Measurements from ENCODE around the gene ATG2B.
"Not testable (repeated sequence)": the region's sequence is repeated elsewhere in the genome, so short reads cannot be mapped to it uniquely, and the experiment has no call there.

The ATG2B gene

DNA sequence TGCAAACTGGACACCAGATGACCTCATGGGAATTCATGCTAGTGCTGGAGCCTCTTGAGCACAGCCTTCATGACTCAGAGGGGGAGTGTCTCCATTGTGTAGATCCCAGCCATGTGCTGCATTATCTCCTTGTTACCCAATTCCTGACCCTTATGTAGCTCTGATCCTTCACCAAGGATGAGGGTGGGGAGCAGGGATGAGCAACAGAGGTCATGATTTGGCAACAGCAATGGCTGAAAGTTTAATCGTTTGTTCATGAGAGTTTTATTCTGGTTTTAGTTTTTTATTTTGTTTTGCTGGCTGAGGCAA lies 116.6 kb downstream of the ATG2B start:
- Histone ChIP-seq H3K4me3 (no peak overlapping the region), H3K9me3 (ENCODE audit: low read depth, low read length) (no peaks in the 10 kb centered on the region), H3K9ac (ENCODE audit: insufficient read length) (no peak overlapping the region), H3K36me3 (ENCODE audit: insufficient read depth, low read length) (no peaks in the 10 kb centered on the region), H3K27ac (no peak overlapping the region)
- no peak for TF ChIP-seq FOXP2 (optimal IDR thresholded peaks at IDR 0.05; ENCODE audit: control extremely low read depth, extremely low read length, insufficient read depth)
- TF ChIP-seq EZH2 (IDR thresholded peaks at IDR 0.05), result no peak
- no peak for TF ChIP-seq POLR2AphosphoS5 (IDR thresholded peaks at IDR 0.05; ENCODE audit: borderline replicate concordance, low read depth, low read length)
- DNase-seq (ENCODE audit: low read depth, low spot score), result no peak

DNA sequence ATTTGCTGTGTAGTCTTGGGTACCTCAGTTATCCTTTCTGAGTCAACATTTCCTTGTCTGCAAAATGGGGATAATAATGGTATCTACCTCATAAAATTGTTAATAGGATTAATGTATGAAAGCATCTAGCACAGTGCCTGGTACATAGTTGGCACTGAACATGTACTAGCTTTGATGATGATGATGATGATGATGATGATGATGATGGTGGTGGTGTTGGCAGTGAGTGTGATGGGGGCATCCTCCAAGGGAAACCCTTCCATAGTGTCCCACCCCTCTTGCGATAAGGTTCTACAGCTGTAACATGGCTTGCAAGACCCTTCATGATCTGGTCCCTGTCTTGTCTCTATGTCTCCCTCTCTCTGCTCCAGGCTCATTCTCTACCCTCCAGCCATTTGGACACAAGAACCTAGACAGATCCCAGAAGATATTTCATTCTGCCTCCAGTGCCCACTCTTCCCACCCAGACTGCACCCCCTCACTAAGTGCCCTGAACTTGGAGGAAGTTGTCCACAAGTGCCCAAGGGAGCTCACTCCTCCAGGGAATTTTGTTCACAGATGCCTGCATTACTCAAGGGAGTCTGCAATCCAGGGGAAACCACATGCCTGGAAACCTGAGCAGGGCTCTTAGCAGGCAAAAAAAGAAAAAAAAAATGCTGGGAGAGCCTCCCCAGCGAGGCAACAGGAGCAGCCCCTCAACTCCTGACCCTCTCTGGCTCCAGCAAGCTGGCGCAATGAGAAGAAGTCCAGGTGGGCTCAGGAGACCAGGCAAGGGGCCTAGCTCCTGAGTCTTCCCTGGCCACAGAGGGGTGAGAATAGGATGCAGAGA lies 117.2 kb downstream of the ATG2B start:
- Histone ChIP-seq H3K9me3 (ENCODE audit: low read depth, low read length) (no peaks in the 10 kb centered on the region), H3K4me3 (no peak overlapping the region), H3K9ac (ENCODE audit: insufficient read length) (no peak overlapping the region), H3K36me3 (ENCODE audit: insufficient read depth, low read length) (no peaks in the 10 kb centered on the region), H3K27ac (no peak overlapping the region)
- DNase-seq (ENCODE audit: low read depth, low spot score), result no peak
- TF ChIP-seq POLR2AphosphoS5 (IDR thresholded peaks at IDR 0.05; ENCODE audit: borderline replicate concordance, low read depth, low read length), result no peak
- TF ChIP-seq FOXP2 (optimal IDR thresholded peaks at IDR 0.05; ENCODE audit: control extremely low read depth, extremely low read length, insufficient read depth), result no peak
- no peak for TF ChIP-seq EZH2 (IDR thresholded peaks at IDR 0.05)

DNA sequence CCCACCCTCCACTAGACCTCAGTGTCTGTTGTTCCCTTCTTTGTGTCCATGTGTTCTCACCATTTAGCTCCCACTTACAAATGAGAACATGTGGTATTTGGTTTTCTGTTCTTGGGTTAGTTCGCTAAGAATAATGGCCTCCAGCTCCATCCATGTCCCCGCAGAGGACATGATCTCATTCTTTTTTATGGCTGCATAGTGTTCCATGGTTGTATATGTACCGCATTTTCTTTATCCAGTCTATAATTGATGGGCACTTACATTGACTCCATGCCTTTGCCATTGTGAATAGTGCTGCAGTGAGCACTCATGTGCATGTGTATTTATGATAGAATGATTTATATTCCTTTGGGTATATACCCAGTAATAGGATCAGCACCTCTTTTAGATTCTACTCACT lies 118.1 kb downstream of the ATG2B start:
- not testable (repeated sequence) for DNase-seq (ENCODE audit: low read depth, low spot score); H3K9me3 ChIP-seq (ENCODE audit: low read depth, low read length); H3K4me3 ChIP-seq; H3K36me3 ChIP-seq (ENCODE audit: insufficient read depth, low read length); H3K9ac ChIP-seq (ENCODE audit: insufficient read length); H3K27ac ChIP-seq

DNA sequence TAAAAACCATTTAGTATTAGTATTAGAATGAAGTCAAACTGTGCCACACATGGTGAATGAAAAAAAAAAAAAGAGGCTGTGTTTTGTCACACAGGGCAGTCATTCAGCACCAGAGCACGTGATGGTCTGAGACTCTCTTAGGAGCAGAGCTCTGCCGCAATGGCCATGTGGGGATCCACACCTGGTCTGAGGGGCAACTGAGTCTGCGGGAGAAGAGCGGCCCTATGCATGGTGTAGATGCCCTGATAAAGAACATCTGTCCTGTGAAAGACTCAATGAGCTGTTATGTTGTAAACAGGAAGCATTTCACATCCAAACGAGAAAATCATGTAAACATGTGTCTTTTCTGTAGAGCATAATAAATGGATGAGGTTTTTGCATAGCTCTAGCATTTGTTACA lies 119.4 kb downstream of the ATG2B start:
- Histone ChIP-seq H3K9me3 (ENCODE audit: low read depth, low read length) (no peaks in the 10 kb centered on the region), H3K27ac (no peak overlapping the region), H3K4me3 (no peak overlapping the region), H3K9ac (ENCODE audit: insufficient read length) (no peak overlapping the region), H3K36me3 (ENCODE audit: insufficient read depth, low read length) (no peaks in the 10 kb centered on the region)
- TF ChIP-seq POLR2AphosphoS5 (IDR thresholded peaks at IDR 0.05; ENCODE audit: borderline replicate concordance, low read depth, low read length) (no peak), FOXP2 (optimal IDR thresholded peaks at IDR 0.05; ENCODE audit: control extremely low read depth, extremely low read length, insufficient read depth) (no peak), EZH2 (IDR thresholded peaks at IDR 0.05) (no peak)
- no peak for DNase-seq (ENCODE audit: low read depth, low spot score)

DNA sequence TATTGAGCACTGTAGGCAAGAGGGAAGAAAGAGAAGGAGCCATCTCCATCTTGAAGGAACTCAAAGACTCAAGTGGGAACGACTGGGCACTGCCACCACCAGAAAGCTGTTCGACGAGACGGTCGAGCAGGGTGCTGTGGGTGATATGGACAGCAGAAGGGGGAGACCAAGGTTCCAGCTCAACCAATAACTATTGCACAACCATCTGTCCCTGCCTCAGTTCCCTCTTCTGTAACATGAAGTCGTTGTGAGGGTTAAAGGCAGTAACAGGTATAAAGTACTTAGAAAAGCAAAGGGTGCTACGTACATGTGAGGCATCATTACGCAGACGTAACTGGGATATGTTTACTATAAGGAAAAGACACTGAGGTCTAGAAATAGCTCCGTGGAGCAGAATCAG lies 121.0 kb downstream of the ATG2B start:
- Histone ChIP-seq H3K36me3 (ENCODE audit: insufficient read depth, low read length) (no peaks in the 10 kb centered on the region), H3K27ac (no peak overlapping the region), H3K9me3 (ENCODE audit: low read depth, low read length) (no peaks in the 10 kb centered on the region), H3K9ac (ENCODE audit: insufficient read length) (no peak overlapping the region), H3K4me3 (no peak overlapping the region)
- DNase-seq (ENCODE audit: low read depth, low spot score), result no peak
- TF ChIP-seq EZH2 (IDR thresholded peaks at IDR 0.05) (no peak), POLR2AphosphoS5 (IDR thresholded peaks at IDR 0.05; ENCODE audit: borderline replicate concordance, low read depth, low read length) (no peak), FOXP2 (optimal IDR thresholded peaks at IDR 0.05; ENCODE audit: control extremely low read depth, extremely low read length, insufficient read depth) (no peak)

DNA sequence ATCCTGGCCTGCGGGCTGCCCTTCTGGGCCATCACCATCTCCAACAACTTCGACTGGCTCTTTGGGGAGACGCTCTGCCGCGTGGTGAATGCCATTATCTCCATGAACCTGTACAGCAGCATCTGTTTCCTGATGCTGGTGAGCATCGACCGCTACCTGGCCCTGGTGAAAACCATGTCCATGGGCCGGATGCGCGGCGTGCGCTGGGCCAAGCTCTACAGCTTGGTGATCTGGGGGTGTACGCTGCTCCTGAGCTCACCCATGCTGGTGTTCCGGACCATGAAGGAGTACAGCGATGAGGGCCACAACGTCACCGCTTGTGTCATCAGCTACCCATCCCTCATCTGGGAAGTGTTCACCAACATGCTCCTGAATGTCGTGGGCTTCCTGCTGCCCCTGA lies 122.5 kb downstream of the ATG2B start:
- no peak for DNase-seq (ENCODE audit: low read depth, low spot score)
- Histone ChIP-seq H3K9ac (ENCODE audit: insufficient read length) (no peak overlapping the region), H3K9me3 (ENCODE audit: low read depth, low read length) (no peaks in the 10 kb centered on the region), H3K27ac (no peak overlapping the region), H3K4me3 (no peak overlapping the region), H3K36me3 (ENCODE audit: insufficient read depth, low read length) (no peaks in the 10 kb centered on the region)
- TF ChIP-seq FOXP2 (optimal IDR thresholded peaks at IDR 0.05; ENCODE audit: control extremely low read depth, extremely low read length, insufficient read depth) (no peak), POLR2AphosphoS5 (IDR thresholded peaks at IDR 0.05; ENCODE audit: borderline replicate concordance, low read depth, low read length) (no peak), EZH2 (IDR thresholded peaks at IDR 0.05) (no peak)

DNA sequence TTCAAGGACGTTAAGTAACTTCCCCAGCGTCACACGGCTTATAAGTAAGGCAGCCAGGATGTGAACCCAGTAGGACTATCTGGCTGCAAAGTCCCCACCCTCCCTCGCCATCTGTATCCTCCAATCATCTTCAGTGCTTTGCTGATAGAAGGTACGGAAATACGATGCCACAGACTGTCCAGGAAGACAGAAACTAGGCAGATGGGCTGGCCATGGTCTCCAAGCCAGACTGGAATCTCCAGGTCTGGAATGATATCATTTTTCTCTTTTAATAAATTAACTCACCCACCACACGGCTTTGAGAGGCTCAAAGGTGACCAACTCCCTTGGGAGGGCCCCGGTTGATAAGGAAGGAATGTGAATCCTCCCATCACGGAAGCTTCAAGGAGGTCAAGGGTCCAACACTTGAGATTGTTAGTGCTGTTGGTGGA lies 123.4 kb downstream of the ATG2B start:
- Histone ChIP-seq H3K27ac (no peak overlapping the region), H3K4me3 (no peak overlapping the region), H3K9me3 (ENCODE audit: low read depth, low read length) (no peaks in the 10 kb centered on the region), H3K36me3 (ENCODE audit: insufficient read depth, low read length) (no peaks in the 10 kb centered on the region), H3K9ac (ENCODE audit: insufficient read length) (no peak overlapping the region)
- no peak for TF ChIP-seq EZH2 (IDR thresholded peaks at IDR 0.05)
- TF ChIP-seq FOXP2 (optimal IDR thresholded peaks at IDR 0.05; ENCODE audit: control extremely low read depth, extremely low read length, insufficient read depth), result no peak
- no peak for TF ChIP-seq POLR2AphosphoS5 (IDR thresholded peaks at IDR 0.05; ENCODE audit: borderline replicate concordance, low read depth, low read length)
- DNase-seq (ENCODE audit: low read depth, low spot score), result no peak

DNA sequence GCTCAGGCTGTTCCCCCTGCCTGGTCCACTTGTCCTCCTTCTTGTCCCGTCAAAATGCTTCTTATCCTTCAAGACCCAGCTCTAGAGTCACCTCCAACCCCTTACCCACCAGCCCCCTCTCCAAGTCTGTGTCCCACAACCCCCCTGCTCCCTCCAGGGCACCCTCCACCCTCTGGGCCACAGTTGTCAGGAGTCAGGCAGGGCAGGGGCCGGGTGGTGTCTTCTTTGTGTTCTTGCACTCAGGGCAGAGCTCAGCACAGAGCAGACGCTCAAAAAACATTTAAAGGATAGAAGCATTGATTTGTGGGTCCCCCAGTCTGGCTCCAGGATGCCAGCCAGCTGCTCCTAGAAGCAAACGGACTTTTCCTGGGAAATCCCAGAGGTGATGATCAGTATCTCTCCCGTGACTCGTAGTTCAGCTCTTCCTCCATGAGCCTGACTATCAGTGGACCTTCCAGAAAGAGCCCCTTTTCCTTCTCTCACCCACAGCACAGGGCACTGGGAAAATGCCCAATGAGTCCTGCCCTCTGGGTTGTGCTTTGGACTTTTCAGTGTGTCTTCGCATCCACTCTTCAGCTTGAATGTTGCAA lies 124.4 kb downstream of the ATG2B start:
- H3K27ac ChIP-seq, result no peak overlapping the region
- no peak overlapping the region for H3K4me3 ChIP-seq
- no peak overlapping the region for H3K9ac ChIP-seq (ENCODE audit: insufficient read length)
- no peaks in the 10 kb centered on the region for H3K9me3 ChIP-seq (ENCODE audit: low read depth, low read length)
- no peak for TF ChIP-seq EZH2 (IDR thresholded peaks at IDR 0.05)
- no peak for TF ChIP-seq FOXP2 (optimal IDR thresholded peaks at IDR 0.05; ENCODE audit: control extremely low read depth, extremely low read length, insufficient read depth)
- TF ChIP-seq POLR2AphosphoS5 (IDR thresholded peaks at IDR 0.05; ENCODE audit: borderline replicate concordance, low read depth, low read length), result no peak
- DNase-seq (ENCODE audit: low read depth, low spot score), result no peak
- H3K36me3 ChIP-seq (ENCODE audit: insufficient read depth, low read length), result no peaks in the 10 kb centered on the region

DNA sequence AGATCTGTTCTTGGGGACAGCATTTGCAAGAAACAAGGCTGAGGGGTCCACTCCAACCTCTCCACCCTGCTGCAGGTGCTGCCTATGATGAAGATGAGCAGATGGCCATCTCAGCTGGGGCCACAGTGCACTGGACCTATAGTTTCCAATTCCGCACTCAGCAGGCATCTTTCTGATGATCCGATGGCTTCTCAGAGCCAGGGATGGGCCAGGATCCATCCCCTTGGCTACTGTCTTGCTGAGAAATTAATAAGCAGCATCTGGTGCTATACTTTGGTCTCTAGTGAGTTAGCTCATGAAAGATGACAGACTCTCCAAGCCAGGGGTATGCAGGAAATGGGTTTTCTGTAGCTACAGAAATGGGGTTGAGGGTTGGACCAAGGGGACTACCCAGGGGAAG lies 125.5 kb downstream of the ATG2B start:
- Histone ChIP-seq H3K27ac (no peak overlapping the region), H3K36me3 (ENCODE audit: insufficient read depth, low read length) (no peaks in the 10 kb centered on the region), H3K9me3 (ENCODE audit: low read depth, low read length) (no peaks in the 10 kb centered on the region), H3K4me3 (no peak overlapping the region), H3K9ac (ENCODE audit: insufficient read length) (no peak overlapping the region)
- TF ChIP-seq EZH2 (IDR thresholded peaks at IDR 0.05) (no peak), POLR2AphosphoS5 (IDR thresholded peaks at IDR 0.05; ENCODE audit: borderline replicate concordance, low read depth, low read length) (no peak), FOXP2 (optimal IDR thresholded peaks at IDR 0.05; ENCODE audit: control extremely low read depth, extremely low read length, insufficient read depth) (no peak)
- DNase-seq (ENCODE audit: low read depth, low spot score), result no peak
